ENCODE measurements around the gene GATAD2B. TPM values are rescaled to one million over a fixed set of nuclear protein-coding genes. Genes with fewer than 3 reads are reported as not detected.
"Not testable (repeated sequence)": the region's sequence is repeated elsewhere in the genome, so short reads cannot be mapped to it uniquely, and the experiment has no call there.

The GATAD2B gene
- total RNA-seq, 1 experiment from 2014 or later, result 5.1 TPM

GRCh38 chr1:153888533-153888932 lies 34.2 kb downstream of the GATAD2B start:
- DNase-seq (ENCODE audit: low read depth), result no peak

GRCh38 chr1:153886127-153886526 lies 36.6 kb downstream of the GATAD2B start:
- DNase-seq (ENCODE audit: low read depth), result no peak

GRCh38 chr1:153883223-153883622 lies 39.5 kb downstream of the GATAD2B start:
- DNase-seq (ENCODE audit: low read depth), result no peak

- peak; percentile 2 for DNase-seq (ENCODE audit: low read depth)
Measured at GRCh38 chr1:153882296-153882912, 40.4 kb downstream of the GATAD2B start.

GRCh38 chr1:153881751-153882150 lies 41.0 kb downstream of the GATAD2B start:
- peak; percentile 82 for DNase-seq (ENCODE audit: low read depth)

GRCh38 chr1:153880962-153881361 lies 41.8 kb downstream of the GATAD2B start:
- peak; percentile 95 for DNase-seq (ENCODE audit: low read depth)

- DNase-seq (ENCODE audit: low read depth), result no peak
Measured at GRCh38 chr1:153880024-153880423, 42.7 kb downstream of the GATAD2B start.

- no peak for DNase-seq (ENCODE audit: low read depth)
Measured at GRCh38 chr1:153877112-153877511, 45.7 kb downstream of the GATAD2B start.

GRCh38 chr1:153872934-153873333 lies 49.8 kb downstream of the GATAD2B start:
- DNase-seq (ENCODE audit: low read depth), result no peak

GRCh38 chr1:153872331-153872730 lies 50.4 kb downstream of the GATAD2B start:
- DNase-seq (ENCODE audit: low read depth), result no peak

GRCh38 chr1:153869486-153869885 lies 53.3 kb downstream of the GATAD2B start:
- no peak for DNase-seq (ENCODE audit: low read depth)

GRCh38 chr1:153866045-153866850 lies 56.5 kb downstream of the GATAD2B start:
- no peak for DNase-seq (ENCODE audit: low read depth)

GRCh38 chr1:153860285-153860684 lies 62.5 kb downstream of the GATAD2B start:
- DNase-seq (ENCODE audit: low read depth), result no peak

- DNase-seq (ENCODE audit: low read depth), result no peak
Measured at GRCh38 chr1:153857505-153857904, 65.3 kb downstream of the GATAD2B start.

- no peak for DNase-seq (ENCODE audit: low read depth)
Measured at GRCh38 chr1:153856763-153857162, 66.0 kb downstream of the GATAD2B start.

- DNase-seq (ENCODE audit: low read depth), result no peak
Measured at GRCh38 chr1:153852170-153852569, 70.6 kb downstream of the GATAD2B start.

- no peak for DNase-seq (ENCODE audit: low read depth)
Measured at GRCh38 chr1:153849487-153850185, 73.1 kb downstream of the GATAD2B start.

- DNase-seq (ENCODE audit: low read depth), result no peak
Measured at GRCh38 chr1:153848805-153849204, 74.0 kb downstream of the GATAD2B start.

- DNase-seq (ENCODE audit: low read depth), result no peak
Measured at GRCh38 chr1:153845158-153845557, 77.6 kb downstream of the GATAD2B start.

- DNase-seq (ENCODE audit: low read depth), result not testable (repeated sequence)
Measured at GRCh38 chr1:153844349-153844748, 78.4 kb downstream of the GATAD2B start.

- DNase-seq (ENCODE audit: low read depth), result peak; percentile 10
Measured at GRCh38 chr1:153842006-153842471, 80.7 kb downstream of the GATAD2B start.

GRCh38 chr1:153841463-153841994 lies 81.2 kb downstream of the GATAD2B start:
- peak; percentile 44 for DNase-seq (ENCODE audit: low read depth)

Measured in LHCN-M2 (cell line).